Measurements from ENCODE around the gene ISYNA1. TPM values are rescaled to one million over a fixed set of nuclear protein-coding genes. Genes with fewer than 3 reads are reported as not detected.
A peak's percentile ranks its signal among the peaks of the same experiment; 100 is the strongest.

ISYNA1 gene
- total and polyA plus RNA-seq, 10 of the 15 experiments (the other 5 are each of a cell fraction or from before 2014, with no cell fraction given) = 1.9 to 37.0 (median 9.1) TPM

DNA sequence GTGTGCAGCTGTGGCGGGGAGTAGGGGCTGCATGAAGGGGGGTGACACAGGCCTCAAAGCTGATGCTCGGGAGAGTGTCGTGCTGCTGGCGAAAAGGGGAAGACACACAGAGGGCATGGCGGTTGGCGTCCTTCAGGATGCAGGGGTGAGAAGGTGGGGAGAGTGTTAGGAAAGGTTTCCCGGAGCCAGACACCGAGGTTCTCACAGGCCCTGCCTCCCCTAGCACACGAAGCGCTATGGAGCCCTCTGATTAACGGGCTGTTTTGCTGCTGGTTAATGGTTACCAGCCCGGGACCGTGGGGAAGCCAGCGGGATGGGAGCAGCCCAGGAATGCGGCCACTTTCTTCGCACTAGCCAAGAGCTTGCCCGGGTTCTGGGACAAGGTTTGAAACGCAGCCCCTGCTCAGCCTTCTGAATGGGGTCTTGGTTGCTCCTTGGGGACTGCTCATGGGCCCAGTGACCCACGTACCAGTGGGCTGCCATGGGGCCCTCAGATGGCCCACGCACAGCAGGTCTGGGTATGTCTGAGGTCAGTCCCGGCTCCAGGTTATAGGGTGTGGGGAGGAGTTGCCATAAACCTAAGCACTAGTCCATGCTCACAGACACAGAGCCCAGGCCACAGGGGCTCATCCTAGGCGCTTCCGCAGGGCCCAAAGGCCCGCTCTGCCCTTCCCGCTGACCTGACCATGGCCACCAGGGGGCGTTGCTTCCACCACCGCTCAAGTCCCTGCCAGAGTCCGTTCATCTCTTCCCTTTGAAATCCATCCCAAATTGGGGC, 31.3 kb upstream of the ISYNA1 start (continued):
- TF ChIP-seq GATAD2B (conservative IDR thresholded peaks at IDR 0.05; ENCODE audit: low read depth) (no peak), YY1 (IDR thresholded peaks at IDR 0.05; ENCODE audit: low read depth, low read length) (0 out of 2 replicates have a peak, but pooled peaks have one; percentile 22), WRNIP1 (IDR thresholded peaks at IDR 0.05; ENCODE audit: borderline replicate concordance, low read depth, low read length) (no peak), CTCF (IDR thresholded peaks at IDR 0.05 in 2 of 3, conservative IDR thresholded peaks at IDR 0.05 in 1 of 3; ENCODE audit: control insufficient read depth in 2 of 3, extremely low read depth in 1 of 3, insufficient read depth in 1 of 3, low read depth in 3 of 3, low read length in 3 of 3) (peak; percentile 45 to 69 (median 66)), TCF12 (IDR thresholded peaks at IDR 0.05; ENCODE audit: low read depth, low read length) (no peak)
- TF ChIP-seq, protein P1, sequence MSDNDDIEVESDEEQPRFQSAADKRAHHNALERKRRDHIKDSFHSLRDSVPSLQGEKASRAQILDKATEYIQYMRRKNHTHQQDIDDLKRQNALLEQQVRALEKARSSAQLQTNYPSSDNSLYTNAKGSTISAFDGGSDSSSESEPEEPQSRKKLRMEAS (IDR thresholded peaks at IDR 0.05; ENCODE audit: low read depth, low read length) = no peak
- TF ChIP-seq, protein P2, sequence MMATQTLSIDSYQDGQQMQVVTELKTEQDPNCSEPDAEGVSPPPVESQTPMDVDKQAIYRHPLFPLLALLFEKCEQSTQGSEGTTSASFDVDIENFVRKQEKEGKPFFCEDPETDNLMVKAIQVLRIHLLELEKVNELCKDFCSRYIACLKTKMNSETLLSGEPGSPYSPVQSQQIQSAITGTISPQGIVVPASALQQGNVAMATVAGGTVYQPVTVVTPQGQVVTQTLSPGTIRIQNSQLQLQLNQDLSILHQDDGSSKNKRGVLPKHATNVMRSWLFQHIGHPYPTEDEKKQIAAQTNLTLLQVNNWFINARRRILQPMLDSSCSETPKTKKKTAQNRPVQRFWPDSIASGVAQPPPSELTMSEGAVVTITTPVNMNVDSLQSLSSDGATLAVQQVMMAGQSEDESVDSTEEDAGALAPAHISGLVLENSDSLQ (IDR thresholded peaks at IDR 0.05) = no peak
- TF ChIP-seq, protein P3, sequence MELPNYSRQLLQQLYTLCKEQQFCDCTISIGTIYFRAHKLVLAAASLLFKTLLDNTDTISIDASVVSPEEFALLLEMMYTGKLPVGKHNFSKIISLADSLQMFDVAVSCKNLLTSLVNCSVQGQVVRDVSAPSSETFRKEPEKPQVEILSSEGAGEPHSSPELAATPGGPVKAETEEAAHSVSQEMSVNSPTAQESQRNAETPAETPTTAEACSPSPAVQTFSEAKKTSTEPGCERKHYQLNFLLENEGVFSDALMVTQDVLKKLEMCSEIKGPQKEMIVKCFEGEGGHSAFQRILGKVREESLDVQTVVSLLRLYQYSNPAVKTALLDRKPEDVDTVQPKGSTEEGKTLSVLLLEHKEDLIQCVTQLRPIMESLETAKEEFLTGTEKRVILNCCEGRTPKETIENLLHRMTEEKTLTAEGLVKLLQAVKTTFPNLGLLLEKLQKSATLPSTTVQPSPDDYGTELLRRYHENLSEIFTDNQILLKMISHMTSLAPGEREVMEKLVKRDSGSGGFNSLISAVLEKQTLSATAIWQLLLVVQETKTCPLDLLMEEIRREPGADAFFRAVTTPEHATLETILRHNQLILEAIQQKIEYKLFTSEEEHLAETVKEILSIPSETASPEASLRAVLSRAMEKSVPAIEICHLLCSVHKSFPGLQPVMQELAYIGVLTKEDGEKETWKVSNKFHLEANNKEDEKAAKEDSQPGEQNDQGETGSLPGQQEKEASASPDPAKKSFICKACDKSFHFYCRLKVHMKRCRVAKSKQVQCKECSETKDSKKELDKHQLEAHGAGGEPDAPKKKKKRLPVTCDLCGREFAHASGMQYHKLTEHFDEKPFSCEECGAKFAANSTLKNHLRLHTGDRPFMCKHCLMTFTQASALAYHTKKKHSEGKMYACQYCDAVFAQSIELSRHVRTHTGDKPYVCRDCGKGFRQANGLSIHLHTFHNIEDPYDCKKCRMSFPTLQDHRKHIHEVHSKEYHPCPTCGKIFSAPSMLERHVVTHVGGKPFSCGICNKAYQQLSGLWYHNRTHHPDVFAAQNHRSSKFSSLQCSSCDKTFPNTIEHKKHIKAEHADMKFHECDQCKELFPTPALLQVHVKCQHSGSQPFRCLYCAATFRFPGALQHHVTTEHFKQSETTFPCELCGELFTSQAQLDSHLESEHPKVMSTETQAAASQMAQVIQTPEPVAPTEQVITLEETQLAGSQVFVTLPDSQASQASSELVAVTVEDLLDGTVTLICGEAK (IDR thresholded peaks at IDR 0.05; ENCODE audit: borderline replicate concordance) = no peak
